Measurements from ENCODE around the gene SMYD3. TPM values are rescaled to one million over a fixed set of nuclear protein-coding genes. Genes with fewer than 3 reads are reported as not detected.

SMYD3 gene
- total RNA-seq, 1 experiment from 2014 or later, result 29.6 TPM

DNA sequence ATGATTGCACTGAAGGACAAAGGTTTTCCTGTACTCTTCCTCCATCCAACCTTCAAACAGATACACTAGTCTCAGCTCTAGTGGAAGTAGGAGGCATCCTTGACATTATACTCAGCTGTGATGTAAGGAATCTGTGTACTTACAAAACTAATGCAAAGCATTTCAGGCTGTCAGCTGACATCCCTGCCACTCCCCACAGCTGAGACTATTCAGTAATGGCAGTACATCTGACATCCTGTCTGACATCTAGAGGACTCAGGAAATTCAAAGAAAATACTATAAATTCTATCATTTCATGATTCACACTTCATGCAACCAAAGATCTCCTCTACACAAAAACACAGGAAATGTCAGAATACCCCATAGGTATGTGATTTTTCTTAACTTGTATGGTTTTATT lies 325.8 kb downstream of the SMYD3 start:
- CTCF ChIA-PET, result no interaction called here
- Histone ChIP-seq H3K9me3 (ENCODE audit: insufficient read depth, low read depth) (no peaks in the 10 kb centered on the region), H2AFZ (no peak overlapping the region), H3K27me3 (ENCODE audit: insufficient read depth, low read depth) (no peaks in the 10 kb centered on the region), H3K4me2 (no peak overlapping the region), H4K20me1 (ENCODE audit: insufficient read depth) (no peaks in the 10 kb centered on the region), H3K9me2 (ENCODE audit: insufficient read depth) (no peaks in the 10 kb centered on the region), H3K36me3 (ENCODE audit: low read depth) (no peaks in the 10 kb centered on the region), H3F3A (ENCODE audit: insufficient read depth, low read depth) (no peaks in the 10 kb centered on the region), H3K79me2 (ENCODE audit: low read depth) (no peaks in the 10 kb centered on the region), H3K4me3 (no peak overlapping the region), H3K4me1 (replicated peaks; ENCODE audit: insufficient read depth) (peaks cover 4% of the 10 kb centered on the region; the same call in 1 of the 2 replicates), H3K27ac (no peak overlapping the region)
- no peak for TF ChIP-seq EZH2 (IDR thresholded peaks at IDR 0.05; ENCODE audit: low read depth)
- TF ChIP-seq, protein P1, sequence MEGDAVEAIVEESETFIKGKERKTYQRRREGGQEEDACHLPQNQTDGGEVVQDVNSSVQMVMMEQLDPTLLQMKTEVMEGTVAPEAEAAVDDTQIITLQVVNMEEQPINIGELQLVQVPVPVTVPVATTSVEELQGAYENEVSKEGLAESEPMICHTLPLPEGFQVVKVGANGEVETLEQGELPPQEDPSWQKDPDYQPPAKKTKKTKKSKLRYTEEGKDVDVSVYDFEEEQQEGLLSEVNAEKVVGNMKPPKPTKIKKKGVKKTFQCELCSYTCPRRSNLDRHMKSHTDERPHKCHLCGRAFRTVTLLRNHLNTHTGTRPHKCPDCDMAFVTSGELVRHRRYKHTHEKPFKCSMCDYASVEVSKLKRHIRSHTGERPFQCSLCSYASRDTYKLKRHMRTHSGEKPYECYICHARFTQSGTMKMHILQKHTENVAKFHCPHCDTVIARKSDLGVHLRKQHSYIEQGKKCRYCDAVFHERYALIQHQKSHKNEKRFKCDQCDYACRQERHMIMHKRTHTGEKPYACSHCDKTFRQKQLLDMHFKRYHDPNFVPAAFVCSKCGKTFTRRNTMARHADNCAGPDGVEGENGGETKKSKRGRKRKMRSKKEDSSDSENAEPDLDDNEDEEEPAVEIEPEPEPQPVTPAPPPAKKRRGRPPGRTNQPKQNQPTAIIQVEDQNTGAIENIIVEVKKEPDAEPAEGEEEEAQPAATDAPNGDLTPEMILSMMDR (conservative IDR thresholded peaks at IDR 0.05), result no peak
- no peak for DNase-seq
- POLR2A ChIA-PET (ENCODE audit: unreplicated experiment), result no interaction called here
- intact Hi-C loops (cut with micrococcal nuclease; ENCODE audit: unreplicated experiment), result no loop called here
- BruUV-seq (replicated peaks), result no TSS peak

DNA sequence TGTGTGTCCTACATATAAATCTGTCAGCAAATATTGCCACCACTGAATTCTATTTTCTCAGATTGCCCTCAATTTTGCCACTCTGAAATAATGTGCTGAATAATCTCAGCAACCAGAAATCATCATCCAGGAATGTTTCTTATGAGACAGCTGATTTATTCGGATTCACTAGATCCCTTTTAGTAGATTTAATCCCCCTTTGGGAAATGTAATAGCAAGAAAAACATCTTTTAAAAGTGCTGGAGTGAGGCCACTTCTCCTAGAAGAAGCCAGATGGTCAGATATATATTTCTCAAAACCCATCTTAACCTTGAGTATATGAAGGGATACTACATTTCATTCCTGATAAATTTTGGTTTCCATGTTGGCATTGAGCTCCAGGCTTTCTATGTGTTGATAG lies 327.7 kb downstream of the SMYD3 start:
- ChIA-PET CTCF (no interaction called here), POLR2A (ENCODE audit: unreplicated experiment) (no interaction called here)
- Histone ChIP-seq H3K27me3 (ENCODE audit: insufficient read depth, low read depth) (no peaks in the 10 kb centered on the region), H3K9me3 (ENCODE audit: insufficient read depth, low read depth) (no peaks in the 10 kb centered on the region), H3K4me2 (no peak overlapping the region), H3K79me2 (ENCODE audit: low read depth) (no peaks in the 10 kb centered on the region), H3F3A (ENCODE audit: insufficient read depth, low read depth) (no peaks in the 10 kb centered on the region), H3K27ac (no peak overlapping the region), H3K4me3 (no peak overlapping the region), H3K9me2 (ENCODE audit: insufficient read depth) (no peaks in the 10 kb centered on the region), H3K4me1 (replicated peaks; ENCODE audit: insufficient read depth) (peaks cover 5% of the 10 kb centered on the region; the same call in 1 of the 2 replicates), H2AFZ (no peak overlapping the region), H4K20me1 (ENCODE audit: insufficient read depth) (no peaks in the 10 kb centered on the region), H3K36me3 (ENCODE audit: low read depth) (no peaks in the 10 kb centered on the region)
- no peak for DNase-seq
- intact Hi-C loops (cut with micrococcal nuclease; ENCODE audit: unreplicated experiment), result no loop called here
- no TSS peak for BruUV-seq (replicated peaks)
- TF ChIP-seq, protein P1 (conservative IDR thresholded peaks at IDR 0.05), result no peak
- no peak for TF ChIP-seq EZH2 (IDR thresholded peaks at IDR 0.05; ENCODE audit: low read depth)

DNA sequence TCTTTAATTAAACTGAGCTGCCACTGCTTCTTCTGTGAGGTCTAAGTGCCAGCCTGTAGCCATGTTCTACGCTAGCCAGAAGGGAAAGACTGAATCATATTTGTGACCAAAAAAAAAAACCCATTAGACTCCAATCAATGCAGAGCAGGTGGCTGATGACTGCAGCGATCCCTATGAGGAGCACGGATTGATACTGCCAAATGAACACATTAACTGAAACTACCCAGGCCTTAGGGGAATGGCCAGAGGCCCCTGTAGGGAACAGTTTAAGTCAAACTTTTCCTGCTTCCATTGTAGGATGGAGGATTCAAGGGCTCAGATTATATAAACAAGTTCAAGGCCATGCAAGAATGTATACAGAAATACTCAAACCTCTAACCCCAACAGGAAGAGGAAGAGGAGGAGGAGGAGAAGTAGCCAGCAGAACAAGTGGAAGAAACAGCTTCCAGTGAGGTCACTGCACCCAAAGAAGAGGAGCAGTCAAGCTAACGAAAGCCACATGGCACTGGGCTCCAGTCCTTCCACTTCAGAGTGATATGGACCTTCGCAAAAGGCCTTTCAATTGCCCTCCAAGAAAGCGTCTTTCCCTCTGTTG lies 328.3 kb downstream of the SMYD3 start:
- no TSS peak for BruUV-seq (replicated peaks)
- peaks cover 5% of the 10 kb centered on the region; the same call in 1 of the 2 replicates for H3K4me1 ChIP-seq (replicated peaks; ENCODE audit: insufficient read depth)
- ChIA-PET CTCF (no interaction called here), POLR2A (ENCODE audit: unreplicated experiment) (no interaction called here)
- no peaks in the 10 kb centered on the region for H3K27me3 ChIP-seq (ENCODE audit: insufficient read depth, low read depth)
- H3K79me2 ChIP-seq (ENCODE audit: low read depth), result no peaks in the 10 kb centered on the region
- TF ChIP-seq, protein P1 (conservative IDR thresholded peaks at IDR 0.05), result no peak
- no peak for TF ChIP-seq EZH2 (IDR thresholded peaks at IDR 0.05; ENCODE audit: low read depth)
- H3F3A ChIP-seq (ENCODE audit: insufficient read depth, low read depth), result no peaks in the 10 kb centered on the region
- intact Hi-C loops (cut with micrococcal nuclease; ENCODE audit: unreplicated experiment), result no loop called here
- no peaks in the 10 kb centered on the region for H4K20me1 ChIP-seq (ENCODE audit: insufficient read depth)
- no peak for DNase-seq
- no peak overlapping the region for H3K27ac ChIP-seq
- no peaks in the 10 kb centered on the region for H3K36me3 ChIP-seq (ENCODE audit: low read depth)
- no peak overlapping the region for H3K4me2 ChIP-seq
- no peak overlapping the region for H3K4me3 ChIP-seq
- no peaks in the 10 kb centered on the region for H3K9me2 ChIP-seq (ENCODE audit: insufficient read depth)
- H2AFZ ChIP-seq, result no peak overlapping the region
- no peaks in the 10 kb centered on the region for H3K9me3 ChIP-seq (ENCODE audit: insufficient read depth, low read depth)
